Pancreas (tissue), 10 donors: ENCODE measurements around the gene NEK7. TPM values are rescaled to one million over a fixed set of nuclear protein-coding genes. Genes with fewer than 3 reads are reported as not detected.

Source experiments
- ATAC-seq, 4 donors: fragments of 200-7000 bp; cut with Tn5 transposase; one replicate each; pipeline versions ENCODE4 v1.8.0 to v1.9.1; 2020; ENCODE audit warnings: mild to moderate bottlenecking in 4 of 4, moderate library complexity in 4 of 4
- DNase-seq, 6 donors: peaks; one replicate each; pipeline ENCODE4 v3.0.0-alpha.2; 2020
- FAIRE-seq: peaks from 2 replicates; lab custom pipeline; 2012; peaks lifted over from hg19 to GRCh38; lab: Jason Lieb, UNC
- H3K27ac ChIP-seq, 4 donors: fragments of 200-600 bp; sonication (generic); 1 replicate in 3 of 4; 2 replicates in 1 of 4; pipeline versions ENCODE4 v1.5.0 to v1.8.0; 2020
- H3K27me3 ChIP-seq, 4 donors: fragments of 200-600 bp; one replicate each; pipeline ENCODE4 v1.8.0; 2021
- H3K36me3 ChIP-seq, 3 donors: fragments of 200-600 bp; sonication (generic) in 1 of 3; one replicate each; pipeline versions ENCODE4 v1.5.0 to v1.8.0; 2020 to 2021
- H3K4me1 ChIP-seq, 3 donors: fragments of 200-600 bp; one replicate each; pipeline ENCODE4 v1.8.0; 2021
- H3K4me3 ChIP-seq, 4 donors: fragments of 200-600 bp; sonication (generic) in 2 of 4; one replicate each; pipeline versions ENCODE4 v1.5.0 to v1.8.0; 2020 to 2021
- H3K9me3 ChIP-seq, 4 donors: fragments of 200-600 bp; one replicate each; pipeline ENCODE4 v1.8.0; 2021
- WGBS, 2 donors: extraction: QIAGEN DNeasy Blood & Tissue Kit; methylation state at CpG; one replicate each; pipeline ENCODE4 v1.1.7; 2013; 5-methylcytosine and 5-hydroxymethylcytosine counted together
- intact Hi-C, 3 donors: fragments of 100-400 bp; cut with DNase I; formaldehyde crosslinking; loops; one replicate each; pipeline versions ENCODE4 v1.11.1 to v1.14.2; 2022
- polyA plus RNA-seq, 2 donors: library from polyadenylated mRNA; stranded (reverse); fragments of 200-250 nt; gene quantifications; one replicate each; pipeline ENCODE4 v1.2.3, GENCODE V29; 2013
- total RNA-seq, 6 donors: library from RNA; stranded (reverse); fragmentation: NEBNext Ultra II Directional in 4 of 6; extraction: Animal tissue kit (Norgen Biotek cat#: 25700) in 4 of 6; gene quantifications; one replicate each; pipeline versions ENCODE4 v1.2.1 to v1.2.4, GENCODE V29; 2021 to 2023
- TF ChIP-seq, protein P1 (sequence below), 4 donors: fragments of 200-600 bp; sonication (generic) in 3 of 4; IDR thresholded peaks; one replicate each; pipeline versions ENCODE4 v1.5.0 to v1.8.0; 2021; ENCODE audit warnings: antibody characterized with exemption in 4 of 4
- donor health status: healthy with polysubstance abuse.
- donor health status: DM: no; HTN: no; CAD: no; lungs with moderate emphysema.
- donor health status: DM: no; HTN: no; CAD: no.
- donor health status: control.
- donor health status: control.
- donor health status: Bipolar disorder and iron deficiency.
- donor health status: DM: yes; HTN: yes; CAD: no.
- donor health status: DM: no; HTN: no; CAD: no.
- donor health status: DM: no; HTN: no; CAD: no.
- donor health status: DM: yes; HTN: yes; CAD: no.

Gene NEK7
- total and polyA plus RNA-seq, 8 donors, result 8.0 to 36.3 (median 20.9) TPM

DNA sequence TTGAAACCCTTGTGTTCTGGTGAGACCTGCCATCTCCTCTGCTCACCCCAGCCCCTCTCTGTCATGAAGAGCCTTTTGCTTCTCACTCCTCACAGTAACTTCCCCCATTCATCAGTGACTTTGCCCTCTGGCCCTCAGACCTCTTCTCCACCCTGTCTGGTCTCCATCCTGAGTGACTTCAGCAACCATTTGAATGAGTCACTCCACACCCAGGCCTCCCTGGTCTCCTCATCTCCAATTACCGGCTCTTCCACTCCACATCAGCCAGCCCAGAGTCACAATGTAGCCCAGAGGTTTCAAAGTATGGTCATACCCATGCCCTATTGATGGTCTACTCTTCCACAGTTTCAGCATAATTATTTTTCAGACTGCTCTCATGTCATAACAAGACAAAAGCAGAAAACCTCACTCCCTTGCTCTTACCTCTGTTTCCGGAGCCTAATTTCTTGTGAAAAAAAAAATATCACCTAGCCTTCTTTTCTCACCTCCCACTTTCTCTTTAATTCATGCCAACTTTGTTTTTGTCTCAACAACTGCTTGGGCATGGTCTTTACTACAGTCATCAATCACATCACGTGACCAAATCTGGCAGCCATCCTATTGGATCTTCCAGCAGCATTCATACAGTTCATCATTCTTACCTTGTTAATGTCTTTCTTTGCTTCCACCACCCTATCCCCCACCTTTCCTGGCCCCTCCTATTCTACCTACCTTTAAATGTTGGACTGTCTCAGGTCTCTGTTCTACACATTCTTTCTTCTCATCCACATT lies 35.6 kb upstream of the NEK7 start:
- TF ChIP-seq, protein P1, sequence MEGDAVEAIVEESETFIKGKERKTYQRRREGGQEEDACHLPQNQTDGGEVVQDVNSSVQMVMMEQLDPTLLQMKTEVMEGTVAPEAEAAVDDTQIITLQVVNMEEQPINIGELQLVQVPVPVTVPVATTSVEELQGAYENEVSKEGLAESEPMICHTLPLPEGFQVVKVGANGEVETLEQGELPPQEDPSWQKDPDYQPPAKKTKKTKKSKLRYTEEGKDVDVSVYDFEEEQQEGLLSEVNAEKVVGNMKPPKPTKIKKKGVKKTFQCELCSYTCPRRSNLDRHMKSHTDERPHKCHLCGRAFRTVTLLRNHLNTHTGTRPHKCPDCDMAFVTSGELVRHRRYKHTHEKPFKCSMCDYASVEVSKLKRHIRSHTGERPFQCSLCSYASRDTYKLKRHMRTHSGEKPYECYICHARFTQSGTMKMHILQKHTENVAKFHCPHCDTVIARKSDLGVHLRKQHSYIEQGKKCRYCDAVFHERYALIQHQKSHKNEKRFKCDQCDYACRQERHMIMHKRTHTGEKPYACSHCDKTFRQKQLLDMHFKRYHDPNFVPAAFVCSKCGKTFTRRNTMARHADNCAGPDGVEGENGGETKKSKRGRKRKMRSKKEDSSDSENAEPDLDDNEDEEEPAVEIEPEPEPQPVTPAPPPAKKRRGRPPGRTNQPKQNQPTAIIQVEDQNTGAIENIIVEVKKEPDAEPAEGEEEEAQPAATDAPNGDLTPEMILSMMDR (IDR thresholded peaks at IDR 0.05), result no peak
- no peak for FAIRE-seq
- Histone ChIP-seq H3K4me3 (no peak overlapping the region), H3K36me3 (peaks cover 0 to 3% (median 0%) of the 10 kb centered on the region in 3 donors), H3K4me1 (no peaks in the 10 kb centered on the region), H3K27ac (no peak overlapping the region), H3K9me3 (no peaks in the 10 kb centered on the region), H3K27me3 (no peaks in the 10 kb centered on the region)
- 75 to 93% methylated on average over 3 of the region's 3 CpGs for WGBS, 2 donors
- peak in 2 of 4 donors; percentile 24 to 35 for ATAC-seq
- DNase-seq, result no peak
- intact Hi-C loops, result no loop called here

DNA sequence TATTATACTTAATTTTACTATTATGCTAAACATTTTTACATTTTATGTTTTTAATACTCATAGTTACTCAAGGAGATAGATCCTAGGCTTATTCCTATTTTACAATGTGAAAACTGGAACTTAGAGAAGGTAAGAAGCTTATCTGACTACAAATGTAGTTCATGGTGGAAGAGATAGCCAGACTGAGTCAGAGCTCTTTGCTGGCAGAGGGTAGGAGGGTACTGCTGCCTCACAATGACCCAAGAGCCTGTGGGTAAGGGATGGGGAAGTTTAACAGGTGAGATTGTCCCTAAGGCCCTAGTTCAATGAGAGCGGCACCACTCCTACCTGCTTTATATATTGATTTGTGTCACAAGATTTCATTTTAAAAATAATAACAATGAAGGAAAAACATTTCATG lies 34.1 kb upstream of the NEK7 start:
- peaks cover 0 to 3% (median 0%) of the 10 kb centered on the region in 3 donors for H3K36me3 ChIP-seq
- ATAC-seq, result no peak
- H3K27ac ChIP-seq, result no peak overlapping the region
- TF ChIP-seq, protein P1 (IDR thresholded peaks at IDR 0.05), result no peak
- DNase-seq, result no peak
- WGBS, 2 donors, result 83 to 90% methylated on average over 1 of the region's 1 CpG
- intact Hi-C loops, result no loop called here
- FAIRE-seq, result no peak
- no peaks in the 10 kb centered on the region for H3K27me3 ChIP-seq
- H3K4me1 ChIP-seq, result no peaks in the 10 kb centered on the region
- H3K4me3 ChIP-seq, result no peak overlapping the region
- no peaks in the 10 kb centered on the region for H3K9me3 ChIP-seq

DNA sequence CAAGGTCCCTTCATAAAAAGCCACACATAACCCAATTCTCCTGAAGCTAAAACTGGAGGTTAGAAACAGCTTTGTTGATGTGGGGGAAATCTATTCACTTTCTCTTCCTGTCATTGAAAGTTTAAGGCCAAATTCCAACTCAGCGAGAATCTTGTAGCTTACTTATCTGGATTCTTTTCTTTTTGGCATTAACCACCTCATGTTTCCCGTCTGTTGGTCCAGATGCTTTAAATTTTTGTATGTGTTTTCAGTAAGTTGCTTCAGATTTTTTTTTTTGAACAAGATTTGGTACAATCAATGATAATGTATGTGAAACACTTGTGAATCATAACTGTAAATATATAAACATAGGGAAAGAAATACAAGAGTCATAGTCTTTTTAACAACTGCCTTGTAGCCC lies 33.7 kb upstream of the NEK7 start:
- no peaks in the 10 kb centered on the region for H3K27me3 ChIP-seq
- TF ChIP-seq, protein P1 (IDR thresholded peaks at IDR 0.05), result no peak
- 45 to 56% methylated on average over 2 of the region's 2 CpGs for WGBS, 2 donors
- no peak overlapping the region for H3K4me3 ChIP-seq
- peaks cover 0 to 3% (median 0%) of the 10 kb centered on the region in 3 donors for H3K36me3 ChIP-seq
- intact Hi-C loops, result no loop called here
- DNase-seq (no peak), FAIRE-seq (no peak), ATAC-seq (no peak)
- H3K9me3 ChIP-seq, result no peaks in the 10 kb centered on the region
- H3K27ac ChIP-seq, result no peak overlapping the region
- no peaks in the 10 kb centered on the region for H3K4me1 ChIP-seq

DNA sequence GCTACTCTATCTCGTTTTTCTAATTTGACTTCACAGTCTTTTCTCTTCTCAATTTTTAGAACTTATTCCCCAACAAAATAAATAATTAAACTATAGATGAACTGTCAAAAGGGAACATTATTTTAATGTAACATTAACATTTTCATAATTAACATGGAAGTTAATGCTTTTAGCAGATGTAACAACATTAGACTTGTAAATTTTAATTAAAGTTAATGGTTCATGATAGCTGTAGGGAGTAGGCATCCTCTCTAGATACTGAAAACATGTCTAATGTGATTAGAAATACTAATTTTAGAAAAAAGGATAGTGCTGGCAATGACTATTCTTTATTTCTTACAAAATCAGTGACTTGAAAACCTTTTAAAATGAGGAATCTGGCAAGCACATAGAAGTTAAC lies 32.1 kb upstream of the NEK7 start:
- WGBS, 2 donors, result 64 to 82% methylated on average over 1 of the region's 1 CpG
- intact Hi-C loops, result no loop called here
- no peak for DNase-seq
- no peak for ATAC-seq
- Histone ChIP-seq H3K4me3 (no peak overlapping the region), H3K9me3 (no peaks in the 10 kb centered on the region), H3K4me1 (no peaks in the 10 kb centered on the region), H3K27me3 (no peaks in the 10 kb centered on the region), H3K27ac (no peak overlapping the region), H3K36me3 (peaks cover 0 to 3% (median 0%) of the 10 kb centered on the region in 3 donors)
- TF ChIP-seq, protein P1 (IDR thresholded peaks at IDR 0.05), result no peak
- no peak for FAIRE-seq
